HG02938 (cell line): Measurements from ENCODE around the gene CFAP61.
"Not testable (repeated sequence)": the region's sequence is repeated elsewhere in the genome, so short reads cannot be mapped to it uniquely, and the experiment has no call there.

Experiments used
- ATAC-seq: cut with Tn5 transposase; IDR thresholded peaks from one replicate; pipeline ENCODE4 v1.9.1; 2021; ENCODE audit warnings: mild to moderate bottlenecking, moderate library complexity; ENCODE audit not compliant: unreplicated experiment

The CFAP61 gene

GRCh38 chr20:20229595-20229994, 177.3 kb downstream of the CFAP61 start:
- no peak for ATAC-seq

GRCh38 chr20:20230741-20231140, 178.4 kb downstream of the CFAP61 start:
- ATAC-seq, result no peak

GRCh38 chr20:20231528-20232298, 179.4 kb downstream of the CFAP61 start:
- no peak for ATAC-seq

- ATAC-seq, result no peak
Observed at GRCh38 chr20:20233041-20233514, 180.7 kb downstream of the CFAP61 start.

- no peak for ATAC-seq
Observed at GRCh38 chr20:20235681-20236080, 183.3 kb downstream of the CFAP61 start.

GRCh38 chr20:20237093-20237959, 185.0 kb downstream of the CFAP61 start:
- no peak for ATAC-seq

GRCh38 chr20:20241976-20242375, 189.6 kb downstream of the CFAP61 start:
- ATAC-seq, result no peak

GRCh38 chr20:20244384-20244783, 192.1 kb downstream of the CFAP61 start:
- not testable (repeated sequence) for ATAC-seq

- no peak for ATAC-seq
Observed at GRCh38 chr20:20246996-20247633, 194.8 kb downstream of the CFAP61 start.

- ATAC-seq, result no peak
Observed at GRCh38 chr20:20248620-20249200, 196.4 kb downstream of the CFAP61 start.

- no peak for ATAC-seq
Observed at GRCh38 chr20:20251317-20251716, 199.0 kb downstream of the CFAP61 start.

GRCh38 chr20:20251836-20252235, 199.5 kb downstream of the CFAP61 start:
- no peak for ATAC-seq

- ATAC-seq, result no peak
Observed at GRCh38 chr20:20253039-20253743, 200.9 kb downstream of the CFAP61 start.

- no peak for ATAC-seq
Observed at GRCh38 chr20:20253744-20254330, 201.5 kb downstream of the CFAP61 start.

GRCh38 chr20:20255099-20255498, 202.8 kb downstream of the CFAP61 start:
- ATAC-seq, result no peak

GRCh38 chr20:20259533-20259932, 207.2 kb downstream of the CFAP61 start:
- ATAC-seq, result no peak

- no peak for ATAC-seq
Observed at GRCh38 chr20:20261159-20261558, 208.8 kb downstream of the CFAP61 start.

- no peak for ATAC-seq
Observed at GRCh38 chr20:20265210-20265609, 212.9 kb downstream of the CFAP61 start.

- no peak for ATAC-seq
Observed at GRCh38 chr20:20266552-20266951, 214.2 kb downstream of the CFAP61 start.
